ENCODE results near the gene EEF2.

DNA sequence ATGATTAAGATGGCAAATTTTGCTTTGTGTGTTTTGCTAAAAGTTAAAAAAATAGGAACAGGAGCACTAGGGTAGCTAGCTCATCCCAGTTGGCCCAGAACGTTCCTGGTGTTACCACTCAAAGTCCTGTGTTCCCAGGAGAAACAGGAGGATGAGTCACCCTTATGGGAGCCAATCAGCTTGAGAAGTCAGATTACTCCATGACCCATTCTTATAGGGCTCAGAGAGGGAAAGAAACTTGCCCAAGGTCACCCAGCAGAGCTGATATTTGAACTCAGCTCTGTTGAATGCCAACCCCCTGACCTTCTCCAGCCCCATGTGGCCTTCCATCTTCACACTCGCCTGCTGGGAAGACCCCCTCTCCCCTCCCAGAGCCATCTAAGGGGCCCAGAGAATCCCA lies 39.4 kb downstream of the EEF2 start:
- TF ChIP-seq, protein P1, sequence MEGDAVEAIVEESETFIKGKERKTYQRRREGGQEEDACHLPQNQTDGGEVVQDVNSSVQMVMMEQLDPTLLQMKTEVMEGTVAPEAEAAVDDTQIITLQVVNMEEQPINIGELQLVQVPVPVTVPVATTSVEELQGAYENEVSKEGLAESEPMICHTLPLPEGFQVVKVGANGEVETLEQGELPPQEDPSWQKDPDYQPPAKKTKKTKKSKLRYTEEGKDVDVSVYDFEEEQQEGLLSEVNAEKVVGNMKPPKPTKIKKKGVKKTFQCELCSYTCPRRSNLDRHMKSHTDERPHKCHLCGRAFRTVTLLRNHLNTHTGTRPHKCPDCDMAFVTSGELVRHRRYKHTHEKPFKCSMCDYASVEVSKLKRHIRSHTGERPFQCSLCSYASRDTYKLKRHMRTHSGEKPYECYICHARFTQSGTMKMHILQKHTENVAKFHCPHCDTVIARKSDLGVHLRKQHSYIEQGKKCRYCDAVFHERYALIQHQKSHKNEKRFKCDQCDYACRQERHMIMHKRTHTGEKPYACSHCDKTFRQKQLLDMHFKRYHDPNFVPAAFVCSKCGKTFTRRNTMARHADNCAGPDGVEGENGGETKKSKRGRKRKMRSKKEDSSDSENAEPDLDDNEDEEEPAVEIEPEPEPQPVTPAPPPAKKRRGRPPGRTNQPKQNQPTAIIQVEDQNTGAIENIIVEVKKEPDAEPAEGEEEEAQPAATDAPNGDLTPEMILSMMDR (IDR thresholded peaks at IDR 0.05; ENCODE audit: poor library complexity, severe bottlenecking) = no peak
- TF ChIP-seq REST (IDR thresholded peaks at IDR 0.05; ENCODE audit: borderline replicate concordance) (no peak), EZH2 (IDR thresholded peaks at IDR 0.05; ENCODE audit: borderline replicate concordance, insufficient read depth, low read length, poor library complexity, severe bottlenecking) (no peak), EP300 (conservative IDR thresholded peaks at IDR 0.05; ENCODE audit: poor library complexity, severe bottlenecking) (no peak), POLR2AphosphoS5 (IDR thresholded peaks at IDR 0.05) (no peak), RAD21 (conservative IDR thresholded peaks at IDR 0.05) (no peak)

Data from neural cell (in vitro differentiated cells).